ENCODE measurements around the gene CYB5R3.
"Not testable (repeated sequence)": the region's sequence is repeated elsewhere in the genome, so short reads cannot be mapped to it uniquely, and the experiment has no call there.

Gene CYB5R3

DNA sequence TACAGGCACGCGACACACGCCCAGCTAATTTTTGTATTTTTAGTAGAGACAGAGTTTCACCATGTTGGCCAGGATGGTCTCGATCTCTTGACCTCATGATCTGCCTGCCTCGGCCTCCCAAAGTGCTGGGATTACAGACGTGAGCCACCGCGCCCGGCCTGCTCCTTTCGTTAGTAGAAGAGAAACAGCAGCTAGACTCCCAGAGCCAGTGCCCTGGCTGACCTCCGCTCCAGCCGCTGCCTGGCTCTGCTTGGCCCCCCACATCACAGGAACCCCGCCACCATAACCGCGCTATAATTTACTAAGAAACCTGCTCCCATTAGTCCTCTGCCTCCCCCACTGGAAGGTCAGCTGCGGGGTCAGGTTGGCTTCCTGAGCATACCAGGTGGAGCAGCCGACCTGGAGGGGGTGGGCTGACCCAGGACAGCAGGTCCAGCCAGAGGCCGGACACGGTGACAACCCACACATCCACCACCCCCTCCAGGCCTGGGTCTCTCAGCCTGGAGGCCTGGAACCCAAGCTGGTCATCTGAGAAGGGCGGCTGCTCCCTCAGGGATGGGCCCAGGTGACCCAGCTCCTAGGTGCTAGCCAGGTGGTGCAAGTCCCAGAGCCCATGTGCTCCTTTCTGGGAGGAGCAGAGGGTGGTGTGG is 27.0 kb downstream of the CYB5R3 start:
- DNase-seq = no peak

DNA sequence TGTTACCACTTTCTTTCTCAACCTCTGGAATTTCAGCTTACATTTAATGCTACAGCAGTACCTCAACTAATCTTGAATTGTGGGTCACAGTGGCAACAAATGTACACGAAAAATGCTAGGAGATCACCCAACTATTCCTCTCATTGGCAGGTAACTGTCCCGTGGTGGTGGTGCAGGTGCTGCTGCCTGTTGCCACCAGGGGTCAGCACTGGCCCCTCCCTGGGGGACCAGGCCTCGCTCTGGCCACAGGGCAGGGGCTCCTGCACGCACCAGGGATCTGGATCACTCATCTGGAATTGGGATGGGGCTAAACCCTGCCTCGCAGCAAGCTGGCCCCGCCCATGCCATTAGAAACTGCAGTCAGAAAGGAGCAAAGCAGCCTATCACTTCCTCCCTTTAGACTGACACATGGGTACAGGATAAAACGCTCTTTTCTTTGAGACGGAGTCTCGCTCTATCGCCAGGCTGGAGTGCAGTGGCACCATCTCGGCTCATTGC is 27.6 kb downstream of the CYB5R3 start:
- DNase-seq = peak; percentile 48

- no peak for DNase-seq
Measured at GRCh38 chr22:42620084-42620483, 29.1 kb downstream of the CYB5R3 start.

DNA sequence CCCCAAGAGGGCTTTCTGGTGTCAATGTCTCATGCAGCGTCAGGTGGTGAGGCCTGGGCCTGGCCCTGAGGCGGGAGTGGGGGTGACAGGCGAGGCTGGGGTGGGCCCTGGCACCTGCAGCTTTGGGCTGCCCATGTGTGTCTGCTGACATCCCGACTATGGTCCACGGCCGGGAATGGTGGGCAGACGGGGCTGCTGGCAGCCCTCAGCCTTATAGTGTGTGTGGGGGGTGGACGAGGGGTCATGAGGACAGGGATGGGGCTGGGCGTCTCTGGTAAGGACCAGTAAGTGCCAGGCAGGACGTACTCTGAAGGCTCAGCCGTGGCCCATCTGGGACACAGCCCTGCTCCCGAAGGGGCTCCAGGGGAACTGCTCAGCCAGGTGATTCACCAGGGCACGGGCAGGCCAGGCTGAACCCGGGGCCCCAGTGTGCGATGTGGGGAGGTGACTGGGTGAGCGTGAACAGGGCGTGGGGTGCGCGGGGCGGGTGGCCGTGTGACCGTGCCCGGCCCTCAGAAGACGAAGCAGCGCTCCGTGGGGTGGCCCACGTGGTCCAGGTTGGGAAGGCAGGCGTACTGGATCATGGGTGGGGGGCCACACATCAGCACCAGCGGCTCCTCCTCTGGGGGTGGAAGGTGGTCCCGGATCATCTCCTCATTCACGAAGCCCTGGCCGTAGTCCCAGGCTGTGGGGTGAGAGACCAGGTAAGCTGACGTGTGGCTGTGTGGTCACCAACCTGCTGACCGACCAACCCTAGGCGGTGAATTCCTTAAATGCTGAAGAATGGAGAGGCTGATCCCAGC is 29.7 kb downstream of the CYB5R3 start:
- no peak for DNase-seq

GRCh38 chr22:42617155-42617983 is 31.8 kb downstream of the CYB5R3 start:
- DNase-seq = no peak

DNA sequence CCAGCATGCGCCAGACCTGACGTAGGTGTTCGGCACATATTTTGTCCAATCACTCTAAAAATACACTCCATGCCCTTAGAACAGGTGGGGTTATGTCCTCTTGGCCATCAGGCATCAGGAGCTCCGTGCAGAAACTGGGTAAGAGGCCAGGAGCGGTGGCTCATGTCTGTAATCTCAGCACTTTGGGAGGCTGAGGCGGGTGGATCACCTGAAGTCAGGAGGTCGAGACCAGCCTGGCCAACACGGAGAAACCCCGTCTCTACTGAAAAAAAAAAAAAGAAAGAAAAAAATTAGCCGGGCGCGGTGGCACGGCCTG is 33.4 kb downstream of the CYB5R3 start:
- DNase-seq = not testable (repeated sequence)

GRCh38 chr22:42615092-42615859 is 33.9 kb downstream of the CYB5R3 start:
- DNase-seq = peak; percentile 72

DNA sequence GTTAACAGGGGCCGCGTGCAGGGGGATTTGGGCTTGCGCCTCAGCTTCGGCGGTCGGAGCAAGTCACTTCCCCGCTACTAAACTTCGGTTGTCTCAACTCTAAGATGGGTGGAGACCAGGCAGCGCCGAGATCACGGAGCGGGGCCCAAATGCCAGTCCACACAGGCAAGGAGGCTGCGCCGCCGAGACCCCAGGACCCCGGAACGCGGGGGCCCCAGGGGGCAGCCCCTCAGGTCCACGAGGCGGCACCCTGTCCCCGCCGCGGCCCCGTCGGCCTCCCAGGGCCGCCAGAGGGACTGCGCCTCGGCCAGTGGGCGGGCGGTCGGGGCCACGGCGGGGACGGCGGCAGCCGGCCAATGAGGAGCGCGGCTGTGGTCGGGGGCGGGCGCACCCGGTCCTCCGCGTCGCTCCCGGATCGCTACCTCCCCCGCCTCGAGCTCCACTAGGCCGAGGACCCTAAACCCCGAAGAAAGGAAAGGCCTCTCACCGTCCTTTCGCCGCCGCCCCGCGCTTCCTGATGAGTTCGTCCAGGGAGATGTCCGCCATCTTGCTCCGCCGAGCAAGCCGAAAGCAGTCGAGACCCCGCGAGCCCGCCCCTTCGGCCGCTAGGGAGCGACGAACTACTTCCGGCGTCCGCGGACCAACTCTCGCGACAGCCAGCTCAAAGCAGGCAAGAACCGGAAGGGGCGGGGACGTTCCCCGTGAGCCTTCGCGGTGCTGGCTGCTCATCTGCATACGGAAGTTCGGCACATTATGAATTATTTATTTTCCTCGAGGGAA is 34.7 kb downstream of the CYB5R3 start, which contains the start of gene POLDIP3:
Gene POLDIP3 (minus strand): TSS at position 572 of the 780 bp plus-strand sequence. CDS start 26 bp downstream, at position 546.
- DNase-seq = peak; percentile 99

GRCh38 chr22:42613872-42614301 is 35.3 kb downstream of the CYB5R3 start:
- DNase-seq = no peak

DNA sequence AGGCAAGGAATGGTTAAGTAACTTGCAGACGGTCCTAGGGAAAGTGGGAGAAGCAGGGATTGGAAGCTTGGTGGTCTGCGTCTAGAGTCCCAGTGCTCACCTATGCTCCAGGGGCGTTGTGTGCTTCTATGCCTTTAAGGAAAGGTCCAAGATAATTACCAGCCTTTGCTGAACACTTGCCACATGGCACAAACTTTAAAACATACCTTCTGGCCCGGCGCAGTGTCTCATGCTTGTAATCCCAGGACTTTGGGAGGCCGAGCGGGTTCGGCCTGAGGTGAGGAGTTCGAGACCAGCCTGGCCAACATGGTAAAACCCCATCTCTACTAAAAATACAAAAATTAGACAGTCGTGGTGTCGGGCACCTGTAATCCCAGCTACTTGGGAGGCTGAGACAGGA is 36.9 kb downstream of the CYB5R3 start:
- DNase-seq = no peak

GRCh38 chr22:42611051-42611450 is 38.1 kb downstream of the CYB5R3 start:
- DNase-seq = no peak

GRCh38 chr22:42610186-42610585 is 39.0 kb downstream of the CYB5R3 start:
- DNase-seq = no peak

DNA sequence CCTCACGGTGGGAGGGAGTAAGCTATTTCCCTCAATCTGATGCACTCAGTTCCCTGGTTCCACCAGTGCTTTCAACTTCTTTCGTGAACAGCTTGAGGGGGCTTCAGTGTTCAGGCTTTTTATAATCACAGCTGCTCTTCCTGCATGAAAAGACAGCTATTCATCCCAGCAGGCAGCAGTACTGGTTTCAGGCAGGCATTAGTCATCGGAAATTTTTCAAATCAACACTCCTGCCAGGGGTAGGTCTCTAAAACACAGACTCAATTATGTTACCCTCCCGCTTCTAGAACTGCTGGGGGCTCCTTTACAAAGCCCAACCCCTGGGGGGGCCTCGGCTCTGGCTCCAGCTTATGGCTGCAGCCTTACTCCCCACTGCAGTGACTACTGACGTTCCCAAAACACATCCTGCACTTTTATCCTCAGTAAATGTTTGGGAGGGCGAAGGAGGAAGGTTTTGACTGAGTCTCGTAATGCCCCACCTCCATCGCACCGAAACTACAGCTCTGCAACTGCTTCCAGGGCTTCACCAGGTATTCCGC is 40.3 kb downstream of the CYB5R3 start:
- DNase-seq = no peak

GRCh38 chr22:42608136-42608822 is 40.9 kb downstream of the CYB5R3 start:
- DNase-seq = no peak

DNA sequence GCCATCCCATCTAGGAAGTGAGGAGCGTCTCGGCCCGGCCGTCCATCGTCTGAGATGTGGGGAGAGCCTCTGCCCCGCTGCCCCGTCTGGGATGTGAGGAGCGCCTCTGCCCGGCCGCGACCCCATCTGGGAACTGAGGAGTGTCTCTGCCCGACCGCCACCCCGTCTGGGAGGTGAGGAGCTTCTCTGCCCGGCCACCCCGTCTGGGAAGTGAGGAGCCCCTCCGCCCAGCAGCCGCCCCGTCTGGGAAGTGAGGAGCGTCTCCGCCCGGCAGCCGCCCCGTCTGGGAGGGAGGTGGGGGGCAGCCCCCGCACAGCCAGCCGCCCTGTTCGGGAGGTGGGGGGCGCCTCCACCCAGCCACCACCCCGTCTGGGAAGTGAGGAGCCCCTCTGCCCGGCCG is 41.6 kb downstream of the CYB5R3 start:
- not testable (repeated sequence) for DNase-seq

DNA sequence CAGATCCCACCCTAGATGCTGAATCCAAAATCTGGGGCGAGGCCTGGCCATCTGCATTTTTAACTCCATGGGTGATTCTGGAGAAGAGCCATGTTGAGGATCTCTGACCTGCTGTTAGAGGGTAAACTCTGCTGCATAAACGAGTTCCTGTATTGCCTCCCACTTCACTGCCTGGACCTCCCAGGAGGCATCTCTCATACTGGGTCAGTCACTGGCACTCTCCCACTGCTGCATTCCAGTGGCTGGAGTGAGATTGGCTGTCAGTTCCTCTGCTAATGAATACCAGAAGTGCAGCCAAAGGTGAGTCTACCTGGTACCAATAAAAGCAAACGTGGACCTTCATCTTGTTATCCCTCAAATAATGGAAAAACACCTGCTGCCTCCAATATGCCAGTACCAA is 44.8 kb downstream of the CYB5R3 start:
- DNase-seq = no peak

GRCh38 chr22:42603427-42603826 is 45.8 kb downstream of the CYB5R3 start:
- DNase-seq = no peak

- DNase-seq = no peak
Measured at GRCh38 chr22:42602470-42602869, 46.7 kb downstream of the CYB5R3 start.

GRCh38 chr22:42601879-42602465 is 47.2 kb downstream of the CYB5R3 start:
- no peak for DNase-seq

DNA sequence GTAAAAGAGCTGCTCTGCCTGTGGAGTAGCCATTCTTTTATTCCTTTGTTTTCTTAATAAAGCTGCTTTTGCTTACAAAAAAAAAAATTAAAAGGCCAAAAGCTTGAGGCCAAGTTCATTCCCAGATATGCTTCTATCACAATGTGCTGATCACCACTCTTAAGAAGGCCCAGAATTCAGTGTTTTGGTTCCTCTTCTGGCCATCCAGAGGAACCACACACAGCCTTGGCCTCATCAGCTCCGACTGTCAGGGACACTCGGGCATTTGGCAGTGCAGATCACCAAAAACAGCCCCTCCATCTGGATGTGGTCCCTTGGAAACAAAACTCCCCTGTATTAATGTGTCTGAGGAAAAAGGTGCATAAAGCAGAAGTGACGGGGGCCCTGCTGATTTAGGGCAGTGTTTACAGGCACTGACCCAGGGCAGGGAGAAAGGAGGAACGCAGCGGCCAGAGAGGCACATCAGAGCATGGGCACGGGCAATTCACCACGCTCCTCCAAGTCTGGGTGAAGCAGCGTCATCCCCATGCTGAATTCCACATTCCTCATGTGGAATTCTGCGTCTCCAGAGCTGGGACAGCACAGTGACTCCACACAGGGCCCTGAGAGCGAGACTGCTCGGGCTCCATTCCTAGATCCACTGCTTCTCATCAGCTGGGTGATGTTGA is 52.2 kb downstream of the CYB5R3 start:
- DNase-seq = no peak
